Measurements from ENCODE around the gene THOC1. TPM values are rescaled to one million over a fixed set of nuclear protein-coding genes. Genes with fewer than 3 reads are reported as not detected.

Gene THOC1
- total RNA-seq, 1 donor from 2014 or later, result 31.1 TPM

GRCh38 chr18:227374-227773 is 40.5 kb downstream of the THOC1 start:
- ATAC-seq (no peak), DNase-seq (no peak)
- intact Hi-C loops (cut with DNase I), result no loop called here
- no peak for TF ChIP-seq CTCF (IDR thresholded peaks at IDR 0.05)
- Histone ChIP-seq H3K27ac (no peak overlapping the region), H3K4me1 (no peaks in the 10 kb centered on the region), H3K4me3 (no peak overlapping the region), H3K36me3 (peaks cover 47% of the 10 kb centered on the region), H3K9me3 (no peaks in the 10 kb centered on the region), H3K27me3 (no peaks in the 10 kb centered on the region)

GRCh38 chr18:225745-226144 is 42.1 kb downstream of the THOC1 start:
- Histone ChIP-seq H3K4me1 (no peaks in the 10 kb centered on the region), H3K36me3 (peaks cover 56% of the 10 kb centered on the region), H3K4me3 (no peak overlapping the region), H3K9me3 (no peaks in the 10 kb centered on the region), H3K27me3 (no peaks in the 10 kb centered on the region), H3K27ac (no peak overlapping the region)
- DNase-seq (no peak), ATAC-seq (no peak)
- intact Hi-C loops (cut with DNase I), result no loop called here
- TF ChIP-seq CTCF (IDR thresholded peaks at IDR 0.05), result no peak

- DNase-seq (no peak), ATAC-seq (no peak)
- peaks cover 72% of the 10 kb centered on the region for H3K36me3 ChIP-seq
- H3K27me3 ChIP-seq, result no peaks in the 10 kb centered on the region
- no peak for TF ChIP-seq CTCF (IDR thresholded peaks at IDR 0.05)
- no peak overlapping the region for H3K27ac ChIP-seq
- intact Hi-C loops (cut with DNase I), result no loop called here
- no peak overlapping the region for H3K4me3 ChIP-seq
- H3K4me1 ChIP-seq, result no peaks in the 10 kb centered on the region
- H3K9me3 ChIP-seq, result no peaks in the 10 kb centered on the region
Observed at GRCh38 chr18:220708-221107, 47.1 kb downstream of the THOC1 start.

- DNase-seq (no peak), ATAC-seq (no peak)
- Histone ChIP-seq H3K9me3 (no peaks in the 10 kb centered on the region), H3K4me1 (no peaks in the 10 kb centered on the region), H3K27me3 (no peaks in the 10 kb centered on the region), H3K36me3 (peaks cover 66% of the 10 kb centered on the region), H3K4me3 (no peak overlapping the region), H3K27ac (no peak overlapping the region)
- TF ChIP-seq CTCF (IDR thresholded peaks at IDR 0.05), result no peak
- intact Hi-C loops (cut with DNase I), result no loop called here
Observed at GRCh38 chr18:217532-218336, 50.1 kb downstream of the THOC1 start.

GRCh38 chr18:215448-216010 is 52.3 kb downstream of the THOC1 start:
- Histone ChIP-seq H3K27ac (no peak overlapping the region), H3K27me3 (no peaks in the 10 kb centered on the region), H3K36me3 (peaks cover 75% of the 10 kb centered on the region), H3K9me3 (no peaks in the 10 kb centered on the region), H3K4me3 (no peak overlapping the region), H3K4me1 (no peaks in the 10 kb centered on the region)
- intact Hi-C loops (cut with DNase I), result no loop called here
- ATAC-seq, result no peak
- TF ChIP-seq CTCF (IDR thresholded peaks at IDR 0.05), result no peak
- no peak for DNase-seq
